Left kidney (tissue), 2 donors: ENCODE results near the gene FAM181A. TPM values are rescaled to one million over a fixed set of nuclear protein-coding genes. Genes with fewer than 3 reads are reported as not detected.

Experiments
- DNase-seq: peaks from one replicate; pipeline ENCODE4 v3.0.0-alpha.2; 2013
- polyA plus RNA-seq: library from polyadenylated mRNA; unstranded; fragments of 120-200 nt; gene quantifications from one replicate; pipeline ENCODE4 v1.2.1, GENCODE V29; 2013; ENCODE audit not compliant: insufficient read length

FAM181A gene
- polyA plus RNA-seq, 1 donor: not detected

- DNase-seq: no peak
Observed at GRCh38 chr14:93962701-93963601, 35.8 kb downstream of the FAM181A start.

GRCh38 chr14:93963692-93964091 lies 36.5 kb downstream of the FAM181A start:
- DNase-seq: no peak

DNA sequence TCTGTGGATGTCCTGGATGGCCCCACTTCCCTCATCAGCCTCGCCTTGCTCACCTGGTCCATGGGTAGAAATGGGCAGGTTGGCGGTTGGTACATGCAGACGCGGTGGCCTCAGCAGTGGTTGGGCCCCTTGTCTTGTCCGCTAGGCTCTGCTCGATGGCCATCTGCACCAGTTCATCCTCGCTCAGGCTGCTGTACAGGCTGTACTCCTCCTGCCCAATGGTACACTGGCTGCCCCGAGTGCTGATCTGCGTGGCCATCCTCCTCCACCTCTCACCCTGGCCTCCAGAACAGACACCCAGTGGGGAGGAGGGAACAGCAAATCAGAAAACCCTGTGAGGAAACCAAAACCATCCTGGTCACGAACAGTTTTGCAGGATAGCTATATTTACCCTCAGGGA lies 37.1 kb downstream of the FAM181A start:
- no peak for DNase-seq

GRCh38 chr14:93964820-93965286 lies 37.7 kb downstream of the FAM181A start:
- DNase-seq: no peak

DNA sequence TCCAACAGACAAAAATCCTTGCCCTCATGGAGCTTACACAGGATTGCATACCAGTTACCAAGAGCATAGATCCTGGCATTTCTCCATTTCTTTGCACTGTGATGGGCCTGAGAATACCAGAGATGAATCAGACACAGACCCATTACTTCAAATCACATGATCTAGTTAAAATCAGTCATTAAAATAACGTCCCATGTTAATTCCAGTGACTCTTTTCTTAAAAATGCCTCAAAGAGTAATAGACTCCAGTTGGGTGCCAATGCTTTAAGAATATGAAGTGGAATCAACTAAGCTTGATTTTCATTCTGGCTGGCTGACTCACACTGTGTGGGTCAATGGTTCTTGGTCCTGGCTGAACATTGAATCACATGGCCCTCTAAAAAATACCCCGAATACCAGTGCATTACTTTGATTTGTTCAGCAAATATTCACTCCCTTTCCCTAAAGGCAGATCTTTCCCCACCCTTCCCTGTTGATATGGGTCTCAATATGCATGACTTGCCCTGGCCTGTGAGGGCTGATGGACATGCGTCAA lies 38.2 kb downstream of the FAM181A start:
- DNase-seq: no peak

GRCh38 chr14:93965946-93966474 lies 38.9 kb downstream of the FAM181A start:
- DNase-seq: no peak

DNA sequence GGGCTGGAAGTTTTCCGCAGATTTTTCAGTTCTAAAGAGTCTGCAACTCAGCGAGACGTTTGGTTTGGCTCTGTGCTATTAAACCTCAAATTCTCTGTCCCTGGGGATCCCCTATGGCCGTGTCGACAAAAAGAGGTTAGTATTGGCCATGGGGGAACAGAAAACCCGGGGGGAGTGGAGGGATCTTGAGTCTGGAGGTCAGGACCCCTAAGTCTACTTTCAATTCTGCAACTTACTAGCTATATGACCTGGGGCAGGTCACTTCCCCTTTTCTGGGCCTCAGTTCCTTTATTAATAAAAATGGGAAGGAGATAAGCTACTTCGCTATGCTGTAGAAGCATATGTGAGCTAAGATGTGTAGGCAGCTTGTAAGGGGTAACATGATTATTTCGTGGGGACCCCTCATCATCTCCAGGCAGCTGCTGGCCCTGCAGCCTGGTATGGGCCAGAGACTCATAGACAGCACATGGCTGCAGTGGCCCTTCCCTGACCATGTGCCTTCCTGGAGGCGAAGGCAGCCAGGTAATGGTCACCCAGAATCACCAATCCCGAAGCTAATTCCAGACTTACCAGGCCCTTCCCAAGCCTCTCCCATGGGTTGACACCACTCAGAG lies 40.6 kb downstream of the FAM181A start:
- DNase-seq: no peak

GRCh38 chr14:93969082-93969828 lies 42.1 kb downstream of the FAM181A start:
- DNase-seq: no peak

- no peak for DNase-seq
Observed at GRCh38 chr14:93970585-93970964, 43.4 kb downstream of the FAM181A start.

GRCh38 chr14:93970965-93971634 lies 44.0 kb downstream of the FAM181A start:
- DNase-seq: no peak

DNA sequence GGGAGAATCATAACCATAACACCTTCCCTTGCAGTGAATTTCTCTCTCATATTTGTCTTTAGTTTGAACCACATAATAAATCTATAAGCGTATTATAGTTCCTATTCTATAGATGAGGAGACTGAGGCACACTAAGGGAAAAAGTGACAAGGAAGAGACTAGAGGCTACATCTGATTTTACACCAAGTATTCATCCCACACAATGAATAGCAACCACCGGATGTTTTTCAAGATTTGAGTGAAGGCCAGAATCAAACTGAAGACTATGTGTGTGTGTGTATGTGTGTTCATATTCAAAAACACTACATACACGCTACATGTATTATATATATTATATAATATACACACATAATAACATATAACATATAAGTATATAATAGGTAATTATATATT lies 44.5 kb downstream of the FAM181A start:
- DNase-seq: no peak

GRCh38 chr14:93972618-93973205 lies 45.6 kb downstream of the FAM181A start:
- DNase-seq: no peak

- no peak for DNase-seq
Observed at GRCh38 chr14:93973607-93974006, 46.5 kb downstream of the FAM181A start.

DNA sequence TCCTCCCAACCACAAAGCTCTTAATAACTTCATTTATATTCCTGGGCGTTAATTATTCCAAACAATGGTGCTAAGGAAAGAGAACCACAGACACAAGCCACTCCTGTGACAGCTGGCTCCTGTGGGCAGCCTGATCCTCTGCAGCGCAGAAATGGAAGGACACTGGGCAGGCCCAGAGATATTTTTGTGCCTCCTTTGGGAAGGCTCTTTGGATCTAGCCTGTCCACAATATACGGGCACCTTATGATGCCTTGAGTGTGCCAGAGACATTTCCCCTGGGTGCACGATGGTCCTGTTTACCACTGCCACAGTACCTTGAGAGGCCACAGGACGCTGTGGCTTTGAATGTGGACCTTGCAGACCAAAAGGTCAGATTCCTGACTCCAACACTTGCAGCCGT lies 47.2 kb downstream of the FAM181A start:
- no peak for DNase-seq

DNA sequence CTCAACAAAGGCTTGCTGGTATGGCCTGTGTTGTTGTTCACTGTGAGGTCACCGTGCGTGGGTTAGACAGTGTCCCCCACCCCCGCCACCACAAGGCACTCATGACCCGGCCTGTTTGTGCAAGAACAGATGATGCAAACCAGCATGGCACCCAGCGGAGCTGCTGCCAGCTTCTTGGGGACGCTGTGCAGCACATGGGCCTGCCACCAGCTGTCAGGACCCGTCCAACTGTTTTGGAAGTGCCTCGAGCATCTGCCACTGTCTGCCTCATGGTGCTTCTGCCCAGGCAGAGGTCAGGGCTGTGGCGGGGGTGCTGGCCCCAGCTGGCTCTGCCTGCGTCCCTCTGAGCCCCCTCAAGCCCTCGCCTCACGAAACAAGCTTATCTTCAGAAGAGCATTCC lies 47.7 kb downstream of the FAM181A start:
- no peak for DNase-seq

DNA sequence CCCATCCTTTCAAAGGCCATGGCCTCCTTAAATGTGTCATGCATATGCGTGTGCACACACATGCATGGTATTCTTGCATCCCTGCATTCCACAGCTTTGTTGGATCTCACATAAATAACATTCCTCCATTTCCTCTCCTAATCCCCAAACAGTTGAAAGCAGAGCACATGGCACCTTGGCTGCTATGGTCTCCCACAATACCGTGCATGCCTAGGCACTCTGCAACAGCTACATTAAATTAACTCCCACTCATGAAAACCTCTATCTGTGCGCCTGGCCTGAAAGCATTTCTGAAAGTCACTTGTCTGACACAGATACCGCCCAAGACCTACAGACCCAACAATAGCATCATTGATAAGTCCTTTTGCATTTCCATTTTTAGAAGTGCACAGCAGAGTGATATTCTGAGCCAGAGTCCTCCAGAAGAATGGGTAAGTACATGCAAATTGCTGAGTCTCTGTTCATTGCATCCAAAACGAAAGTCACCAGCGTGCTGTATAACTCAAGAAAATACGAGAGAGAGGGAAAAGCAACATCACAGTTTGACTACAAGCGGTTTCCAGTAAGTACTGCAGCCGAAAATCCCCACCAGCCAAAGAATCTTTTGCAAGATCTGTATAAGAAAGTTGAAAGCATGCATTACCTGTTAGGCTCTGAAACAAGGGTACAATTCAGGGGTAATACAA lies 48.8 kb downstream of the FAM181A start:
- DNase-seq: no peak

DNA sequence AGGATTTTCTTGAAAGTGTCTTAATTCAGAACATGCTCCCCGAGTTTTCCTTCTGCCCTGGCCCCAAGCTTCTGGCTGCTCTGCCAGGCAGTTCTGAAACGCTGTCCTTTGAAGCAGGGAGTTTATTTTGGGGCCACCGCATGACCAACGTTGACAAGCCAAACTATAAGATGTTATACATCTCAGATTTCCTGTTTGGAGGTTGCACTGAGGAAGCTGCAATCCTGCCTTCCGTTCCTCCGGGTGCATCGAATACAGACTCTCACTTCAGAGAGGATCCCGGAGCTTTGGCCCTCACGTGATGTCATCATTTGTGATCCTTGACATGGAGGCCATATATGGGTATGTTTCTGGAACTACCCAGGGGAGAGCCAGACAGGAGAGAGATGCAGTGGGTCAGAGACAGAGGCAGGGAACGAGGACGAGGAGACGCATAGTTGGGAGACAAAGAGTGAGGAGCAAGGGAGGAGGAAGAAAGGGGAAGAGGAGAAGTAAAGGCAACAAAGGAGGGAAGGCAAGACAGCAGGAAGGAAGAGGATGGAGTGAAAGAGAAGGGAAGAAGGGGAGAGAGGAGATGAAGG lies 49.4 kb downstream of the FAM181A start, which contains the start of gene ASB2:
TSS of gene ASB2 (minus strand) at position 94 of the 581 bp plus-strand sequence. CDS start 12,031 bp downstream, outside the sequence.
- no peak for DNase-seq

- DNase-seq: no peak
Observed at GRCh38 chr14:93977171-93977570, 50.0 kb downstream of the FAM181A start.

GRCh38 chr14:93977790-93978581 lies 50.8 kb downstream of the FAM181A start:
- no peak for DNase-seq
